ENCODE data around the gene ADGRG1.

The ADGRG1 gene

DNA sequence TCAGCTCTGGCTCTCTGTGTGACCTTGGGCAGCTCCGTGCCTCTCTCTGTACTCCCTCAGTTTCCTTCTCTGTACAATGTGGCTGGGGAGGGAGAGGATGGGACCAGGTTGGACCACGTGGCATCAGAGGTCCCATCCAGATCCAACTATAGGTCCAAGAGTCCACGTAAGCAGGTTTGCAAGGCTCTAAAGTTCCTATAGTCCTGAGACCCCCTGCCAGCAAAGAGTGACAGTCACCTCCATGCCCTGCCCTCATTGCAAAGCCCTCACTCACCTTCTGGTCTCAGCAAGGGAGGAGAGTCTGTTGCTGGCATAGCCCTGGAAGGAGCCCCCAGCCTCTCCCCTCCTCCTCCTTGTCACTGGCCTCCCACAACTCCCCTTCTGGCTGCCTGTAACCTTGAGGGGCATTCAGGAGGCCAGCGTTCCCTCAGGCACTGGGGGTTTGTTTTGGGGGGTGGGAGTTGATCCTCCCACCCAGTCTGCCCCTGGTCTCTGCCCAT is 60.1 kb downstream of the ADGRG1 start:
- DNase-seq, result no peak

DNA sequence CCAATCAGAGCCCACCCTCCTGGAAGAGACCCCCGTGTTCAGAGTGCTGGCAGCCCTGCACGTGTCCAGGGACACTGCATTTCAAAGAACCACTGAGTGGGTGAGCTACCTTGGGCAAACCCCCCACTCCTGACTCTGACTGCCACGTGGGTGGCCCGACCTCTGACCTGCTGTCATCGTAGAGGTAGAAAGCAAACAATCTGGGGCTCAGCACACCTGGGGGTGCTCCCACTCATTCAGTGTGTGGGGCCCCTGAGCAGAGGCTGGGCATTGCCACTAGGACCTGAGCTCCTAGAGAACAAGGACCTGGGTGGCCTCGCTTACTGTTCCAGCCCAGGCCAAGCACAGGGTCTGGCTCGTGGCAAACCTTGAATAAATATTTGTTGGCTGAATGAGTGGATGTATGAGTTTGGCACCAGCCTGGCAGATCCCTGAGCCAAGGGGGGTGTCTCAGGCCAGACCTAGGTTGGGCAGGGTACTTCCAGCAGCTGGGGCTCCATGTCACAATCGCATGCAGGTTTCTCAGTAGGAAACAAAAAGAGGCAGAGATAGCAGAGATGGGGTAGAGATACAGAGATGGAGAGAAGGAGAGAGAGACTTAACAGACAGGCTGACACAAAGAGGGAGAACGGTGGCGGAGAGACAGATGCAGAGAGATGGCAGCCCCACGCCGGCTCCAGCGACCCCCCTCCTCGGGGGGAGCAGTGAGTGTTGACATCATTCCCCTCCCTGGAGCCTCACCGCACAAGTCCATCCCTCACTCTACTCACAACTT is 60.7 kb downstream of the ADGRG1 start:
- DNase-seq, result no peak

DNA sequence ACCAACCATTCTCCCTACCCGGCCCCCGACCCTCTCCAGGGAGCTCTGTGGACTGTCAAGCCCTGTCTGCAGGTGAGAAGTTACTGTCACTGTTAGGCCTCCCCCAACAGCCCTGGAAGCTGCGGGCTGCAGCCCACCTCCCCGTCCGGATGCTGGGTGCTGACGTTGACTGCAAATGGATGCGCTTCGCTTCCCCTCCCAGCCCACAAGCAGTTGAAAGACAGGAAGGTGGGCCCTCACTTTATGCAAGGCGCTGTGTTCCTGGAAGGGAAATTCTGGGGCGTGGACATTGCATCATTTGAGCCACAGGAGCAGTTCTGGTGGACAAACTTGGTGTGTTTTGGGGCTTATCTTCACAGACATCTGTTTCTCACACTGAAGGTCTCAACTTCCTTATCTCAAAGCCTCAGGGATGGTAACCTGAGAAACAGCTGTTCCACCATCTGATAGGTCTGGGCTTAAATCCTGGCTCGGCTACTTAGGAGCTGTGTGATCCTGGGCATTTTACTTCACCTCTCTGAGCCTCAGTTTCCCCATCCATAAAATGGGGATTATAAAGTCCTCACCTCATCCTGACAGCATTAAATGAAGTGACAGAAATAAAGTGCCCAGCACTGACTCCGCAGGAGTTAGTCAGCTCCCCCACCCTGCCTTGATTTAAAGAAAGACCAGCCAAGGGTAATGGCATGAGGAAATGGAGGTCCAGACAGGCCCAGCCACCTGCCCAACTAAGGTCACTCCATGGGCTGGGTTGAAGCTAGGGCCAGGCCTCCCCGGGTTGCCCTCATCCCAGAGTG is 61.5 kb downstream of the ADGRG1 start:
- DNase-seq, result no peak

DNA sequence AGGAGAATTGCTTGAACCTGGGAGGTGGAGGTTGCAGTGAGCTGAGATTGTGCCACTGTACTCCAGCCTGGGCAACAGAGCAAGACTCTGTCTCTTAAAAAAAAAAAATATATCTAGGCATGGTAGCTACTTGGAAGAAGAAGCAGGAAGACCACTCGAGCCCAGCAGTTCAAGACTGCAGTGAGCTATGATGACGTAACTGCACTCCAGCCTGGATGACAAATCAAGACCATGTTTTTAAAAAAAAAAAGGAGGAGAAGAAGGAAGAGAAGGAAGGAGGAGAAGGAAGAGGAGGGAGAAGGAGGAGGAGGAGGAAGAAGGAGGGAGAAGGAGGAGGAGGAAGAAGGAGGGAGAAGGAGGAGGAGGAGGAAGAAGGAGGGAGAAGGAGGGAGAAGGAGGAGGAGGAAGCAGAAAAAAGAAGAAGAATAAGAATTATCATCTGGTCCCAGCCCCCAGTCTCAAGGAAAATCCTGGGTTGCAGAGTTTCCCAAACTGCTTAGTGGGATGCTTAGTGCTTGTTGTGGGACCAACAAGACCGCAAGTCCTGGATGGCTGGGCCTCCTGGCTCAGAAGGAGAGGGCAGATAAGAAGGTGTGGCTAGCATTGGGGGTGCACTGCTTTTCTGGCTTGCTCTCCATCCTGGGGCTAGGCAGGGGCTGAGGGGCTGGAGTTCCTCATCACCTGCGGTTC is 62.5 kb downstream of the ADGRG1 start:
- DNase-seq, result no peak

GRCh38 chr16:57692636-57693035 is 64.2 kb downstream of the ADGRG1 start:
- no peak for DNase-seq

- DNase-seq, result no peak
These were observed 65.1 kb downstream of the ADGRG1 start for GRCh38 chr16:57693550-57693949.

GRCh38 chr16:57694231-57694724 is 65.8 kb downstream of the ADGRG1 start:
- no peak for DNase-seq

DNA sequence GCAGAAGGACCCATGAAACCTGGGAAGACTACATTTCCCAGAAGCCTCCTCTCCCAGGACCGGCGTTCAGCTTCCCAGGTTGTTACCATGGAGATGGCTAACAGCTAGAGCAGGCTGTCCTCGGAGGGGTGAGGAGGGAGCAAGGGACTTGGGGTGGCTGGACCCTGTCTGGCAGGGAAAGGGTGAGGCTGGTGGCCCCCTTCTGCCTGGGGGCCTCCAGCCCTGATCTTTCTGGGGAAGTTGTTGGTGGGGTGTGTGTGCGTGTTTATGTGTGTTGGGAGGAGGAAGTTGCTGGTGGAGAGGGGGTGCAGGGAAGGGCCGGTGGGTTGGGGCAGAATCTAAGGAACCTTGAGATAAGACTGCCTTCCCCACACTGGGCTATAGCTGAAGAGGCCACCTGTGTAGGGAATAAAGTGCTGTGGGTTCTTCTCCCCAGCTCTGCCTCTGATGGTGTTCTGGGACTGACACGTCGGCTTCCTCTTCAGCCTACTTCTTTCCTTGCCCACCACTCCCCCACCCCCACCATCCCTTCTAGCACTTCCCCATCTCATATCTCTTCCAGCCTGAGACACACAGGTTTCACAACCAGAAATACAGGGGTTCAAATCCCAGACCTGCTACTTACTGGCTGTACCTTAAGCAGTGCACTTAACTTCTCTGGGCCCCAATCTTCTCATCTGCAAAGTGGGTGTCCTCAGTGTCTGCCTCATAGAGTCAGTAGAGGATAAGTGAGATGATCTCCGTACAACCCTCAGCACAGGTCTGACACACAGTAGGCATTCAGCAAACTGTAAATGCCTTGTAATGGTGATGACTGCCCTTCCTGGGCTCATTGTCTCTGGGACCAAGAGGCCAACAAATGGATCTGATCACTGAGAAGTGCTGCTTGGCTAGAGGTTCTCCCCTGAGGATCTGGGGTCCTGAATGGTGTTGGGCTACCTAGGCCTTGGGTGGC is 66.6 kb downstream of the ADGRG1 start, which contains the start of gene DRC7:
DRC7 (plus strand) TSS at position 82 of the 955 bp plus-strand sequence. CDS start 3,144 bp downstream, outside the sequence.
- no peak for DNase-seq

DNA sequence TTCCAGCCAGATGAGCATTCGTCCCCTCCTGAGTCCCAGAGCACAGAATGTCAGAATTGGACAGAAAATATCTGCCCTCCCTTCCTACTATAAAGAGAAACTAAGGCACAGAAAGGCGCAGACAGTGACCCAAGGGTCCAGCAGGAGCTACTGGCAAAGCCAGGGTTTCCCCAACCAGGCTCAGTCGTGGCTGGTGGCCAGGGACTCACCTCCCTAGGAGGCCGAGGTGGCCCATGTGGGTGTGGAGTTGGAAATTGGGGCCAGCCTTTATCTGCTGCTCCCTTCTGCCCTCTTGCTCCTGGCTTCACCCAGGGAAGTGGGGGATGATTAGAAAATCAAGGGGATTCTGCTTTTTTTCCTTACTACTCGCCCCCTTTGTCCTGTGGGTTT is 67.2 kb downstream of the ADGRG1 start:
- no peak for DNase-seq

DNA sequence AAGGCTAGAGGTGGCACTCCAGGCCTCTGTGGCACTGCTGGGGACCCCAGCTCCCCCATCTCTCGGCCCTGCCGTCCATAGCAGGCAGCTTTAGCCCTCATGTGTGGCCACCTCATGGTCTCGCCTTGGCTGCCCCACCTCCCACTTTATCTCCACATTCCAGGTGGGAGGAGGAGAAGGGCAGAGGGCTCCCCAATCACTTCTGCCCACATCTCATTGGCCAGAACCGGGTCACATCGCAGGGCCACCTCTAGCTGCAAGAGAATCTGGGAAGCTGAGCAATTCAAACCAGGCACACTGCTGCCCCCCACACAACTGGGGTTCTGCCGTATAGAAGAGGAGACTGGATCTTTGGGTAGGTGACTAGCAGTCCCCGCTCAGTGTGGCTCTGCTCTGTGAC is 67.8 kb downstream of the ADGRG1 start:
- DNase-seq, result no peak

GRCh38 chr16:57697896-57698537 is 69.6 kb downstream of the ADGRG1 start:
- DNase-seq, result no peak

- no peak for DNase-seq
These were observed 70.5 kb downstream of the ADGRG1 start for GRCh38 chr16:57698812-57699405.

DNA sequence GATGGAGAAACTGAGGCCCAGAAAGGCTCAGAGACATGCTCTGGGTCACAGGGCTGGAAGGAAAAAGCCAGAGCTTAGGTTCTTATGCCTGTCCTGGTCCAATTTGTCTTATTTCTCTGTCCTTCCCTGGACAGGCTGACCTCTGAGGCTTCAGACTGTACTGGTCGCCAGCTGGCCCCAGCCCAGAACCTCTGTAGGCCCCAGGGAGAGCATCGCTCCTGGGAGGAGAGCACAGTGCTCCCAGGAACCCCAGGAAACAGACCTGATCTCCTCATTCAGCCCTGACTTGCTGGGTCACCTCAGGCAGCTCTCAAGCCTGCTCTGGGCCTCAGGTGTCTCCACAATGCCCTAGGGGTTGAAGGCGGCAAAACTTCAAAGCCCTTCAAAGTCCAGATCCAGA is 71.1 kb downstream of the ADGRG1 start:
- no peak for DNase-seq

DNA sequence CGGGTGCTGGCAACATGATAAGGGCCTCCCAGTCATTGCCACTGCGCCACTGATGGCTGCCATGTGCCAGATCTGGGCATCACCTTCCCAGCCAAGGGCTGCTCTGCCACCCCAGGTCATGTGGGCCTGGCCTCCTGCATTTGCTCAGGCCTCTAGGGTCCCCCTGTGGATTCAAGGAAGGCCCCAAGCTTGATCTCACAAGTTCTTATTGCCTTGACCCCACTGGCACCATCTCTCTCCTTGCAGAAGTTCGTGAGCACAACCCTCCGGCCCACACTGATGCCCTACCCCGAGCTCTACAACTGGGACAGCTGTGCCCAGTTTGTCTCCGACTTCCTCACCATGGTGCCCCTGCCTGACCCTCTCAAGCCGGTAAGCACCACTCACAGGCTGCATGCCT is 71.5 kb downstream of the ADGRG1 start:
- DNase-seq, result no peak

GRCh38 chr16:57700781-57701551 is 72.5 kb downstream of the ADGRG1 start:
- no peak for DNase-seq

DNA sequence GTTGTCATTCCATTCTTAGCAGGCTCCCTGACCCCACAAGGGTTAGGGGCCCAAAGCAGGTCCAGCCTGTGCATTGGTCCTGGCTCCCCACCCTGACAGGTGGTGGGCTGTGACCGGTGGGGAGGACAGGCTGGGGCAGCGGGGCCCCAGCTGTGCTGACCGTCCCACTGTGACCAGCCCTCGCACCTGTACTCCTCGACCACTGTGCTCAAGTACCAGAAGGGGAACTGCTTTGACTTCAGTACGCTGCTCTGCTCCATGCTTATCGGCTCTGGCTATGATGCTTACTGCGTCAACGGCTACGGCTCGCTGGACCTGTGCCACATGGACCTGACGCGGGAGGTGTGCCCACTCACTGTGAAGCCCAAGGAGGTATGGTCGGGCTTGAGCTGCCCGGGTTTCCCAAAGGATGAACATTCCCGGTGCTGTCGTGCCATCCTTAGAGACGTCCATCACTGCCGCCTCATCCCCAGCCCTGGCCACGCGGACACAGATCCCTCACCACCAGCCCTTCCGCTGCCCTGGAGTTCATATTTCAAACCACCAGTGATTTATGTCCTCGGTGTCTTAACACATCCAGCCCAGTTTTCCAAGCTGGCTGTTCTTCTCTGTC is 73.4 kb downstream of the ADGRG1 start:
- DNase-seq, result no peak

GRCh38 chr16:57703416-57704010 is 75.1 kb downstream of the ADGRG1 start:
- DNase-seq, result no peak

- no peak for DNase-seq
These were observed 75.8 kb downstream of the ADGRG1 start for GRCh38 chr16:57704011-57704904.

Measured in stimulated activated CD4-positive, alpha-beta T cell treated with anti-CD3 and anti-CD28 coated beads, Interleukin-4, amount 100 ng/mL, for 24 hours (primary cell).